ENCODE results near the gene MEIOC.

MEIOC gene

GRCh38 chr17:44708401-44709263 lies 52.4 kb downstream of the MEIOC start, which contains the start of gene DBF4B:
Gene DBF4B, plus strand, starts transcription at chr17:44708665. Its CDS starts 156 bp downstream, at chr17:44708821.
- DNase-seq (ENCODE audit: low read depth): peak; percentile 79

DNA sequence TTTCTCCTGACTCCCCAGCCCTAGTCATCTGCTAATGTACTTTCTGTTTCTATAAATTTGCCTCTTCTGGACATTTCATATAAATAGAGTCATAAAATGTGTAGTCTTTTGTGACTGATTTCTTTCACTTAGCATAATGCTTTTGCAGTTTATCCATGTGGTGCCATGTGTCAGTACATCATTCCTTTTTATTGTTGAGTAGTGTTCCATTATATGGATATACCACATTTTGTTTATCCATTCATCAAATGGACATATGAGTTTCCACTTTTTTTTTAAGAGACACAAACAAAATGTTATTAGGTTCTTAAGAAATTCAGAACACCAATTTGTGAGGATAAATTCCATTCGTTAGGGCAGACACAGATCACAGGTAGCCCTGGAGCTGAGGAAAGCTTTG lies 63.2 kb downstream of the MEIOC start:
- no peak for DNase-seq (ENCODE audit: low read depth)

DNA sequence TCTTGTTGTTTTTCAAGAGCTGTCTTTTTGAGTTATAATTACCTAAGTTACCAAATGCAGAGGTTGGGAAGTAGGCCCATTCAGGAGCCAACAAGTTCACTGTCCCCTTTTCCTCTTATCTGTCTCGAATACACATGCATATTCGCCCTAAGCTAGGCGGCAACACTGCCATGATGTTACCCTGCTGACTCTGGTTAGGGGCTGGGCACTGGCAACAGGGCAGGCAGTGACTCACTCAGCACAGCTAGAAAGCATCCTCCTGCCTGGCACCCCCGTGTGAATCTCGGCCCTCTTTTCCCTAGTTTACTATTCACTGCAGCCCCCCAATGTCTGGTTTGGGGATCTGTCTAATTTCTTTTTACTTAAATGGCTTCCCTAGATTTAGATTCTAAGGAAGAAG lies 66.0 kb downstream of the MEIOC start:
- DNase-seq (ENCODE audit: low read depth): no peak

Measured in CMK (cell line).